Parathyroid adenoma (tissue), 2 donors: ENCODE measurements around the gene CHRD.

Experiments
- H2AFZ ChIP-seq: fragments of 300-600 bp; sonication (generic); one replicate; pipeline ENCODE4 v1.7.0; 2017; ENCODE audit warnings: antibody characterized with exemption, mild to moderate bottlenecking
- H3K27ac ChIP-seq: fragments of 300-600 bp; sonication (generic); one replicate; pipeline ENCODE4 v1.7.0; 2017
- H3K27me3 ChIP-seq: fragments of 300-600 bp; sonication (generic); one replicate; pipeline ENCODE4 v1.7.0; 2017; ENCODE audit warnings: low read length; ENCODE audit not compliant: control insufficient read depth, insufficient read depth
- H3K36me3 ChIP-seq: fragments of 300-600 bp; sonication (generic); one replicate; pipeline ENCODE4 v1.7.0; 2017; ENCODE audit warnings: low read length; ENCODE audit not compliant: control insufficient read depth, insufficient read depth
- H3K4me1 ChIP-seq: fragments of 300-600 bp; sonication (generic); one replicate; pipeline ENCODE4 v1.7.0; 2017; ENCODE audit warnings: control low read depth
- H3K4me2 ChIP-seq: fragments of 300-600 bp; sonication (generic); one replicate; pipeline ENCODE4 v1.7.0; 2017; ENCODE audit warnings: low read length
- H3K4me3 ChIP-seq: fragments of 300-600 bp; sonication (generic); one replicate; pipeline ENCODE4 v1.7.0; 2017; ENCODE audit warnings: low read depth, low read length
- H3K79me2 ChIP-seq: fragments of 300-600 bp; sonication (generic); one replicate; pipeline ENCODE4 v1.7.0; 2017; ENCODE audit warnings: control low read depth
- H3K9ac ChIP-seq: fragments of 300-600 bp; sonication (generic); one replicate; pipeline ENCODE4 v1.7.0; 2017; ENCODE audit warnings: mild to moderate bottlenecking
- H3K9me3 ChIP-seq: fragments of 300-600 bp; sonication (generic); one replicate; pipeline ENCODE4 v1.7.0; 2017; ENCODE audit warnings: low read length; ENCODE audit not compliant: control insufficient read depth
- TF ChIP-seq, protein P1 (sequence below): fragments of 300-600 bp; sonication (generic); IDR thresholded peaks from one replicate; pipeline ENCODE4 v1.7.0; 2017; ENCODE audit warnings: antibody characterized with exemption, mild to moderate bottlenecking
- donor health status: primary hyperparathyroidism.

CHRD gene

DNA sequence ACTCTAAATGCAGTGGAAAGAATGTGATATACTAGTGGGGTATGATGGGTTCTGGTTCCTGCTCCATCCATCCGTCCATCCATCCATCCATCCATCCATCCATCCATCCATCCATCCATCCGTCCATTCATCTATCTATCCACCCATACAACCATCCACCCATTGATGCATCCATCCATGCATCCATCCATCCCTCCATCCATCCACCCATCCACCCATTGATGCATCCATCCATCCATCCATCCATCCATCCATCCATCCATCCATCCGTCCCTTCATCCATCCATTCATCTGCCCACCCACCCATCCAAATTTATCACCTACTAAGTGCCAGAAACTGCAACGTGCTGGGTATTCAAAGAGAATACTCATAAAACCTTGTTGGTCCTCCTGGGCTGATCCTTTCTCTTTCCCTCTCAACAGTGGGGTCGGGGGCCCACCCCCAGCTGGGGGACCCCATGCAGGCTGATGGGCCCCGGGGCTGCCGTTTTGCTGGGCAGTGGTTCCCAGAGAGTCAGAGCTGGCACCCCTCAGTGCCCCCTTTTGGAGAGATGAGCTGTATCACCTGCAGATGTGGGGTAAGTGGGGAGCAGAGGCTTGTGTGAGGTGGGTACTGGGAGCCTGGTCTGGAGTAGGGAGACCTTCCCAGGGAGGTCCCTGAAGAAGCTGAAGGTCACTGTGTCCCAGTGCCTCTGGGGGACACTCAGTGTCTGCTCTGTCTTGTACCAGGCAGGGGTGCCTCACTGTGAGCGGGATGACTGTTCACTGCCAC, 8.5 kb downstream of the CHRD start:
- Histone ChIP-seq H3K36me3 (no peaks in the 10 kb centered on the region), H3K4me2 (no peak overlapping the region), H3K9me3 (no peaks in the 10 kb centered on the region), H3K4me3 (no peak overlapping the region), H3K27me3 (no peaks in the 10 kb centered on the region), H3K27ac (no peak overlapping the region), H3K4me1 (no peaks in the 10 kb centered on the region), H2AFZ (no peak overlapping the region), H3K79me2 (no peaks in the 10 kb centered on the region), H3K9ac (no peak overlapping the region)
- TF ChIP-seq, protein P1, sequence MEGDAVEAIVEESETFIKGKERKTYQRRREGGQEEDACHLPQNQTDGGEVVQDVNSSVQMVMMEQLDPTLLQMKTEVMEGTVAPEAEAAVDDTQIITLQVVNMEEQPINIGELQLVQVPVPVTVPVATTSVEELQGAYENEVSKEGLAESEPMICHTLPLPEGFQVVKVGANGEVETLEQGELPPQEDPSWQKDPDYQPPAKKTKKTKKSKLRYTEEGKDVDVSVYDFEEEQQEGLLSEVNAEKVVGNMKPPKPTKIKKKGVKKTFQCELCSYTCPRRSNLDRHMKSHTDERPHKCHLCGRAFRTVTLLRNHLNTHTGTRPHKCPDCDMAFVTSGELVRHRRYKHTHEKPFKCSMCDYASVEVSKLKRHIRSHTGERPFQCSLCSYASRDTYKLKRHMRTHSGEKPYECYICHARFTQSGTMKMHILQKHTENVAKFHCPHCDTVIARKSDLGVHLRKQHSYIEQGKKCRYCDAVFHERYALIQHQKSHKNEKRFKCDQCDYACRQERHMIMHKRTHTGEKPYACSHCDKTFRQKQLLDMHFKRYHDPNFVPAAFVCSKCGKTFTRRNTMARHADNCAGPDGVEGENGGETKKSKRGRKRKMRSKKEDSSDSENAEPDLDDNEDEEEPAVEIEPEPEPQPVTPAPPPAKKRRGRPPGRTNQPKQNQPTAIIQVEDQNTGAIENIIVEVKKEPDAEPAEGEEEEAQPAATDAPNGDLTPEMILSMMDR = no peak

DNA sequence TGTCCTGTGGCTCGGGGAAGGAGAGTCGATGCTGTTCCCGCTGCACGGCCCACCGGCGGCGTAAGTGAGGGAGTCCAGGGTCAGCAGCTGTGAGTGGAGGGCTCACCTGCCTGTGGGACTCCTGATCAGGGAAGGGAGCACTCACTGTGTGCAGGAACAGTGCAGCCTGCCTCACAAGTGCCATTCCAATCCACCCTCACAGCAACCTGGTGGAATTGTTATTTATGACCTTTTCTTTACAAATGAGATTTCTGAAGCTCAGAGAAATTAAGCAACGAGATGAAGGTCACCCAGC, 9.0 kb downstream of the CHRD start:
- H3K9me3 ChIP-seq = no peaks in the 10 kb centered on the region
- H3K4me2 ChIP-seq = no peak overlapping the region
- H3K4me1 ChIP-seq = no peaks in the 10 kb centered on the region
- H3K27me3 ChIP-seq = no peaks in the 10 kb centered on the region
- H3K36me3 ChIP-seq = no peaks in the 10 kb centered on the region
- no peak overlapping the region for H3K9ac ChIP-seq
- no peak overlapping the region for H3K27ac ChIP-seq
- TF ChIP-seq, protein P1 = no peak
- no peaks in the 10 kb centered on the region for H3K79me2 ChIP-seq
- no peak overlapping the region for H2AFZ ChIP-seq
- H3K4me3 ChIP-seq = no peak overlapping the region

DNA sequence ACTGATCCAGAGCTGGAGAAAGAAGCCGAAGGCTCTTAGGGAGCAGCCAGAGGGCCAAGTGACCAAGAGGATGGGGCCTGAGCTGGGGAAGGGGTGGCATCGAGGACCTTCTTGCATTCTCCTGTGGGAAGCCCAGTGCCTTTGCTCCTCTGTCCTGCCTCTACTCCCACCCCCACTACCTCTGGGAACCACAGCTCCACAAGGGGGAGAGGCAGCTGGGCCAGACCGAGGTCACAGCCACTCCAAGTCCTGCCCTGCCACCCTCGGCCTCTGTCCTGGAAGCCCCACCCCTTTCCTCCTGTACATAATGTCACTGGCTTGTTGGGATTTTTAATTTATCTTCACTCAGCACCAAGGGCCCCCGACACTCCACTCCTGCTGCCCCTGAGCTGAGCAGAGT, 9.5 kb downstream of the CHRD start:
- Histone ChIP-seq H3K9ac (no peak overlapping the region), H3K27me3 (no peaks in the 10 kb centered on the region), H3K4me2 (no peak overlapping the region), H3K36me3 (no peaks in the 10 kb centered on the region), H3K9me3 (no peaks in the 10 kb centered on the region), H2AFZ (no peak overlapping the region), H3K4me1 (no peaks in the 10 kb centered on the region), H3K4me3 (no peak overlapping the region), H3K27ac (no peak overlapping the region), H3K79me2 (no peaks in the 10 kb centered on the region)
- TF ChIP-seq, protein P1 = no peak

DNA sequence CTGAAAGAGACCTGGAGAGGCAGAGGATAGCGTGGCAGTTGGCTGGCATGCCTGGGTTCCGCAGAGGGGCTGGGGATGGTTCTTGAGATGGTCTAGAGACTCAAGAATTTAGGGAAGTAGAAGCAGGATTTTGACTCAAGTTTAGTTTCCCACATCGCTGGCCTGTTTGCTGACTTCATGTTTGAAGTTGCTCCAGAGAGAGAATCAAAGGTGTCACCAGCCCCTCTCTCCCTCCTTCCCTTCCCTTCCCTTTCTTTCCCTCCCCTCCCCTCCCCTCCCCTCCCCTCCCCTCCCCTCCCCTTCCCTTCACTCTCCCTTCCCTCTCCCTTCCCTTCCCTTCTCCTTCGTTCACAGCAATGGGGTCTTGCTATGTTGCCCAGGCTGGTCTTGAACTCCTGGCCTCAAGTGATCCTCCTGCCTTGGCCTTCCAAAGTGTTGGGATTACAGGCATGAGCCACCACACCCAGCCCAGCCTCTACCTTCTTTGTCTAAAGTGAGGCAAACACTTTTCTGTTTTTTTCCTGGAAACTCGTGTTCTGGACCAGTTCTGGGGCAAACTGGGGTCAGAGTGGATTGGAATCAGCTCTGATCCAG, 10.2 kb downstream of the CHRD start:
- no peak overlapping the region for H3K9ac ChIP-seq
- H3K79me2 ChIP-seq = no peaks in the 10 kb centered on the region
- H3K4me3 ChIP-seq = no peak overlapping the region
- no peaks in the 10 kb centered on the region for H3K27me3 ChIP-seq
- no peak overlapping the region for H2AFZ ChIP-seq
- TF ChIP-seq, protein P1 = no peak
- no peak overlapping the region for H3K27ac ChIP-seq
- H3K36me3 ChIP-seq = no peaks in the 10 kb centered on the region
- no peak overlapping the region for H3K4me2 ChIP-seq
- H3K9me3 ChIP-seq = no peaks in the 10 kb centered on the region
- H3K4me1 ChIP-seq = no peaks in the 10 kb centered on the region

DNA sequence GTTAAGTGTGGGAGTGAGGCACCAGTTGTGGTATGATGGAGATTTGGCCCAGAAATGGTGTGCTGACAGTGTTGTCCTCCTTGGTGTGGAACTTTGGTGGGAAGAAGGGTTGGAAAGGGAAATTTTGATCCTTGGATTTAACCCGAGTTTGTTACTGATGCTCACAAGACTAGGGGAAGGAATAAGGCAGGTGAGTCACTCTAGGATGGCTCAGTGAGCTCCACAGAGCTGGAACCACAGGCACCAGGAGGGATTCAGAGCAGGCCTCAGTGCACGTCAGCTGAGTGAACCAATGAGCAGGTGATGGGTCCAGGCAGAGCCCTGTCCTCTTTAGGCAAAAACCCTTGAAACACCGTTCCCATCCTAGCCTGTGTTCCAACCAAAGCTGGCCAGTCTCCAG, 11.4 kb downstream of the CHRD start:
- no peaks in the 10 kb centered on the region for H3K79me2 ChIP-seq
- H3K36me3 ChIP-seq = no peaks in the 10 kb centered on the region
- no peak overlapping the region for H3K4me2 ChIP-seq
- H3K9ac ChIP-seq = no peak overlapping the region
- no peak overlapping the region for H3K4me3 ChIP-seq
- TF ChIP-seq, protein P1 = no peak
- H3K27ac ChIP-seq = no peak overlapping the region
- H3K9me3 ChIP-seq = no peaks in the 10 kb centered on the region
- no peaks in the 10 kb centered on the region for H3K27me3 ChIP-seq
- no peak overlapping the region for H2AFZ ChIP-seq
- no peaks in the 10 kb centered on the region for H3K4me1 ChIP-seq
